HUDEP-2 (cell line): ENCODE results near the gene REPIN1.

ENCODE experiments used
- DNase-seq, 76 experiments: peaks; one replicate each; lab custom pipeline; 2025; ENCODE audit not compliant: unreplicated experiment in 76 of 76; lab: John Stamatoyannopoulos, UW

The REPIN1 gene

GRCh38 chr7:150404805-150405583, 36.4 kb downstream of the REPIN1 start:
- DNase-seq: peak in 69 of 76 experiments; percentile 54 to 96 (median 87)

- DNase-seq: peak in 70 of 76 experiments; percentile 49 to 96 (median 88)
Measured at GRCh38 chr7:150405584-150406311, 37.1 kb downstream of the REPIN1 start.

- DNase-seq: peak in 1 of 76 experiments; percentile 40
Measured at GRCh38 chr7:150406312-150406566, 37.6 kb downstream of the REPIN1 start.

DNA sequence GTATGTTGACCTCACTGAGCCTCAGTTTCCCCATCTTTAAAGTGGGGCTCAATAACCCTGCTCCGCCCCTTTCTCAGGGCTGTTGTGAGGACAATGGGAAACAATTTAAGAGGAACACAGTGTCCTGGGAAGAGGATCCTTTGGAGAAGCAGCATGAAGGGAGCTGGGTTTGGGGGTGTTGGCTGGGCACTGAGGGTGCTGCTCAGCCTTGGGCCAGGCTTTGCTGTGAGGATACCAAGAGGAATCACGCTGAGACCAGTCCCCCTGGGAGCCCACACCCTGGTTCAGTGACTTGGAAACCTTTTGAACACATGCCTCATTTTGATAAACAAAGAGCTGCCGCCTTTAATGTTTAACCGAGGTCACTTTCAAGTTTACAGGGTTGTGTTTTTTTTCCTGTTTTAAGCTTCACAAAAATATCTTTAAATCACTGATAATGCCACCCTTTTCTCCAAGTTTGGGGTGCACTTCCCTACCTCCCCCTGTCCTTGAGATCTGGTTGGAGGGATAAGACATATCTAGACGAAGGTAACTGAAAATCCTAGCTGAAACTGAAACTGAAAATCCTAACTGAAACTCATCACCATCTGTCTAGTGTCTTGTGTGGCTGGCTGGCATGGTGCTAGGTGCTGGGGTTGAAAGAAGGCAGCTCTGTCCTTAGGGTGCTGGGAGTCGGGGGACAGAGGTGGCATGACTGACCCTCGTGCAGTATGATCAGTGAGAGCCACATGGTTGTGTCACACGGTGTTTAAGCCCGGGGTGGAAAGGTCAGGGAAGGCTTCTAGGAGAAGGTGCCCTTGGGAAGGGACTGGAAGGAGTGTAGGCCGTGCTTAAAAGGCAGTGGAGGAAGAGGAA, 38.2 kb downstream of the REPIN1 start:
- peak in 29 of 76 experiments; percentile 8 to 62 (median 26) for DNase-seq

- no peak for DNase-seq
Measured at GRCh38 chr7:150407588-150408392, 39.2 kb downstream of the REPIN1 start.

DNA sequence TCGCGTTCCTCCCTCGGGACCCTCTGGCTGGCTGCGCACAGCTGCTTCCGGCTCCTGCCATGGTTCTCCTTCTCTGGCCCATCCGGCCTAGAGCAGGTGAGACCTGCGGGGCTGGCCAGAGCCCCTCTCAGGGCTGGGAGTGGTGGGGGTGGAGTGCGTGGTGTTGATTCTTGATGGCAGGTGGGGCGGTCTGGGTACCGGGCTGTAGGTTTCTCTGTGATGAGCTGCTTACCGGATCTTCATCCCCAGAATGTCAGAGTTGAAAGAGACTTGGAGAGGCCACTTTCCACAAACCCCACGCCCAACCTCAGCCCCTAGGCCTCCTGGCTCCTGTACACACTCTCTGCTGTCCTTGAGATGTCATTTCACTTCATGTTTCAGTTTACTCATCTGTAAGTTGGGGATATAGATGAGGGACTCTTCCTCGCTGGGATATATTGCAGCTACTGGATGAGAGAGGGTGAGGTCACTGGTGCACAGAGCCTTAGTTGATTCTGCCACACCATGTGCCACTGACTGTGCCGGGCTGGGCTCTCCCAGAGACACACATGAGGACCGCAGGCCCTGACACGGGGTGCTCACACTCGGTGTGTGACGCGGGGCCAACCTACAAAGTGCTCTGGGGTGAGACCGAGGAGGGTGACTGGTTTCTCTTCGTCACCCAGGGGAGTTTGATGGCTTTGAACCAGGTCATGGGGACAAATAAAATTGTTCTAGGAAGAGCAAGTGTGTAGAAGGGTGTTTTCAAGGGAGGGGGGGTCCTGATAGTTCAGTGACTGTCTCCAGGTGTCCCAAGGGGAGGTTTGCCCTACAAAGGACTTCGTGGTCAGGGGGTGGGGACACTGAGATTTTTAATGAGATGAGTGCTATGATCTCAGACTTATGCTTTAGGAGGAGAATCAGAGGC, 40.0 kb downstream of the REPIN1 start:
- no peak for DNase-seq

- DNase-seq: no peak
Measured at GRCh38 chr7:150409300-150410030, 40.8 kb downstream of the REPIN1 start.

GRCh38 chr7:150410131-150410530, 41.5 kb downstream of the REPIN1 start:
- no peak for DNase-seq

DNA sequence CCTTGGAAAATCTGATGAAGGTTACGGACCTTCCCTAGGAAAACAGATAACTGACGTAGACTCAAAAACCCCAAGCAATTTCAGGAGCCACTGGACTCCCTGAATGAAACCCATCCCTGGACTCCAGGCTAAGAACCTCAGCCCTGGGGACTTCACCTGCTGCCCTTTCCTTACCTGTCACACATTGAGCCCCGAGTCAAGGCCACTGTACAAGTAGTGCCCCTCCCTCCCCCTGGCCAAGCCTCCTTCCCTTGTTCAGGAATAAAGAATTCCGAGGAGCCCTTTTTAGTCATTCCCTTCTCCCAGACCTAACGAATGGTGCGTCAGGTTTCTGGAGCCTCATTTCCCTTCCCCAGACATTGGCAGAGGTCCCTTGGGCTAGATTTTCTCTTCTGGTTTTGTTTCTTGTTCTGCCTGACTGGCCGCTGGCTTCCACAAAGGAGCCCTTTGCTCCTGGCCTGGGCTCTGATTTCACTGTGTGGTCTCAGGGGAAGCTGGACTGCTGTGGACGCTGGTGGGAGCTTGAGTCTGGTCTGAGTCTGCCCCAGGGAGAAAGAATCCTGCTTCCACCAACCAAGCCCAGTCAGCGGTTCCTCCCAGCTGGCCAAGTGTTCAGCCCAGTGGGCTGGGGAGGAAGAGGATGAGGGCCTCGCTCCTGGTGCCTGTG, 42.2 kb downstream of the REPIN1 start:
- no peak for DNase-seq

DNA sequence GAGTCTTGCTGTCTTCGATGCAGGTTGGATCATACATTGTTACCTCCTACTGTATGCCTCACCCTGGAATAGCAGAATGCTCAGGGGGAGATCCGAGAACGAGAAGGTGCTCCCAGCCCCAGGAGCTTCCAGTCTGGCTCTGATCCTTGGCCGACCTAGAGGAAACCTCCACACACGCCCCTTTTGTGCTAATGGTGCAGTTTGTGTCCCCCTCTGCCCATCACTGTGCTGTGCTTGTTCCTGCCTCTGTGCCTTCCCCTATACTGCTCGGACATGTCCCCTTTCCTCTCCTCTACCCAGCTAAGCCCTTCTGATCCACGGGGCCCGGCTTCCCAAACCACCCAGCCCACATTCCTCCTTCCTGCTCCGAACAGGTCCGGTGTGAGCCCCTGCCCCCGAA, 43.0 kb downstream of the REPIN1 start:
- DNase-seq: no peak

DNA sequence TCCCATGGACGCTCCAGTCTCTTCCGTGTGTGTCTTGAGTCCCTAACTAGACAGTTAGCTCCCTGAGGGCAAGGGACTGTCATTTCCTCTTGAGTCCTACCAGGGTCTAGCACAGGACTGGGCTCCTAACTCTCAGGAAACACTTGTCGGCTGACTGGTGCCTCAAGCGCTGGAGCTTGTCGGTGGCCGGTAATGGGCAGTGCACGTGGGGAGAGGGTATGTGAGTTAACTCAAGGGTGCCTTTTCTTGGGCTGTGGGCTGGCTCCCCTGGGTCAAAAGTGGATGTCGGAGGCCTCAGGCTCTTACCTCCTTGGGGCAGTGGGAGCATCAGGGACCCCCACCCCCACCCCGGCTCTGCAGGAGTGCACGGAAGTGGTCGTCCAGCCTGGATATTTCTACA, 43.4 kb downstream of the REPIN1 start:
- no peak for DNase-seq

- no peak for DNase-seq
Measured at GRCh38 chr7:150412518-150413488, 44.2 kb downstream of the REPIN1 start.

GRCh38 chr7:150413640-150414081, 45.0 kb downstream of the REPIN1 start:
- no peak for DNase-seq

DNA sequence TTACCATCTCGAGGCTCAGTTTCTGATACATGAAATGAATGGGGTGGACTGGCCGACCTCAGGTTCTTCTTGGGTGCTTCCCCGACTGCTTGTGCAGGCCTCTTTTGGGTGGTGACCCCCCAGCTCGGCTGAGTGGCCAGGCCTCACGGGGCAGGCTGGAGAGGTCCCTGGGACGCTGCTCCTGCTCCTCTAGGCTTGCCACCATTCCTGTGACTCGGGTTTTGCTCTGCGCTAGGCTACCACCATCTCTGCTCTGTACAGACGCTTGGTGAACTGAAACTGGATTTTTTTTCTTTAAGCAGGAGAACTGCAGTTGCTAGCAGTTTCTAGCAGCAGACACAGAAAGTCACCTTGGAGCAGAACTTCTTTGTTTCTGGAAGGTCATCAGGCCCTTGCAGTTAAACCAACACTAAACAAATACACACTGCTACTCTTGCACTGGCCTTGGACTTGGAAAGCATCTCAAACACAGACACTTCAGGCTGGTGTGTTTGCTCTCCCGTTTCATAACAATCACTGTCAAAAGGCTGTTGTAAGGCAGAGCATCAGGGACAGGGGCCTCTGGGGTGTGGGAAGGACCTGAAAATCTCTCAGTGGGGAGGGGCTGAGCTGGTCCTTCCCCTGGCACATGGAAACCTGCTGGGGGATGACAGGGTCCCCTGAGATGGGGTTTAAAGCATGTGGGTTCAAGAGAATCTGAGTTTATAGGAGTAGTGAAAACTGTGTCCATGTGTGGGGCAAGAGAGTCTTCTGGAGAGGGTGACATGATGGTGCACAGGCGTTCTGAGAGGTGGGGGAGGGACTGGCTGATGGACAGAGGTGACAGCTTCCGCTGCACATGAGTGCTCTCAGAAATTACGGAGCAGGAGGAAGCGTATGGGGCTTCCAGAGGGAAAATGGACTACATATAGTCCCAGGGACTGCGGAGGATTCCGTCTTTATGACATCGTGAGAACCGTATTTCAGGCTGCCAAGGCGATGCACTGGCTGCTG, 46.8 kb downstream of the REPIN1 start:
- DNase-seq: no peak

GRCh38 chr7:150417239-150417638, 48.6 kb downstream of the REPIN1 start:
- no peak for DNase-seq

- no peak for DNase-seq
Measured at GRCh38 chr7:150417863-150418262, 49.2 kb downstream of the REPIN1 start.
